GM12878 (cell line): ENCODE data around the gene SUPT3H. TPM values are rescaled to one million over a fixed set of nuclear protein-coding genes. Genes with fewer than 3 reads are reported as not detected.

Experiments
- ATAC-seq: fragments of 200-7000 bp; cut with Tn5 transposase; 3 replicates; pipeline ENCODE4 v1.9.1; 2020; ENCODE audit warnings: mild to moderate bottlenecking, moderate library complexity
- BruUV-seq: library from RNA; stranded (reverse); fragments of 400-500 nt; replicated peaks from 2 replicates; lab custom pipeline; 2021; lab: Mats Ljungman, UMichigan
- CTCF ChIA-PET: fragments of 300-600 bp; sonication (Branson Sonifier 250); formaldehyde crosslinking; extraction: SDS; loops from one replicate; lab custom pipeline; 2021; ENCODE audit warnings: inconsistent platforms; lab: Yijun Ruan, JAX
- POLR2A ChIA-PET: fragments of 350-600 bp; formaldehyde crosslinking; extraction: SDS; loops from one replicate; lab custom pipeline; 2021; ENCODE audit warnings: inconsistent platforms; lab: Charles Lee
- RAD21 ChIA-PET: fragments of 300-600 bp; sonication (Branson Sonifier 250); formaldehyde crosslinking; loops from one replicate; lab custom pipeline; 2023; ENCODE audit warnings: antibody characterized with exemption; ENCODE audit not compliant: unreplicated experiment; lab: Charles Lee
- SMC1A ChIA-PET: fragments of 300-600 bp; sonication (Branson Sonifier 250); formaldehyde crosslinking; loops from one replicate; lab custom pipeline; 2023; ENCODE audit not compliant: unreplicated experiment, uncharacterized antibody; lab: Charles Lee
- DNase-seq: peaks from one replicate; pipeline ENCODE4 v3.0.0-alpha.2; 2011; ENCODE audit warnings: low read depth, low spot score
- FAIRE-seq: peaks from 3 replicates; lab custom pipeline; 2011; peaks lifted over from hg19 to GRCh38; lab: Jason Lieb, UNC
- H2AFZ ChIP-seq: 2 replicates; pipeline ENCODE4 v1.6.0; 2011; ENCODE audit warnings: low read depth, low read length, control low read depth; ENCODE audit not compliant: control insufficient read depth
- H3K27ac ChIP-seq: 2 replicates; pipeline ENCODE4 v1.5.1; 2011; ENCODE audit warnings: control low read depth; ENCODE audit not compliant: control insufficient read depth, insufficient read depth
- H3K27me3 ChIP-seq, 2 experiments: replicated peaks in 1 of 2; 2 replicates each; pipeline versions ENCODE4 v1.6.0 to v1.6.1; 2011; ENCODE audit warnings: low read length in 1 of 2; ENCODE audit not compliant: control insufficient read depth in 2 of 2, insufficient read depth in 2 of 2
- H3K36me3 ChIP-seq, 2 experiments: 2 replicates each; pipeline ENCODE4 v1.5.1; 2011; ENCODE audit warnings: low read length in 1 of 2; ENCODE audit not compliant: control insufficient read depth in 2 of 2, insufficient read depth in 2 of 2
- H3K4me1 ChIP-seq: 2 replicates; pipeline ENCODE4 v1.6.1; 2011; ENCODE audit warnings: mild to moderate bottlenecking, low read length, moderate library complexity, mixed read lengths; ENCODE audit not compliant: control insufficient read depth, insufficient read depth
- H3K4me2 ChIP-seq: 2 replicates; pipeline ENCODE4 v1.6.0; 2011; ENCODE audit warnings: control low read depth; ENCODE audit not compliant: control insufficient read depth, insufficient read depth
- H3K4me3 ChIP-seq: fragments of 200-600 bp; sonication (generic); 2 replicates; pipeline ENCODE4 v1.5.1; 2016
- H3K79me2 ChIP-seq: 2 replicates; pipeline ENCODE4 v1.6.0; 2011; ENCODE audit warnings: low read length; ENCODE audit not compliant: control insufficient read depth, insufficient read depth
- H3K9ac ChIP-seq: 2 replicates; pipeline ENCODE4 v1.8.0; 2011; ENCODE audit warnings: low read length, control low read depth, mixed read lengths; ENCODE audit not compliant: control insufficient read depth, insufficient read depth
- H3K9me3 ChIP-seq: replicated peaks from 3 replicates; pipeline ENCODE4 v1.5.1; 2011; ENCODE audit warnings: mild to moderate bottlenecking, low read length; ENCODE audit not compliant: control insufficient read depth, insufficient read depth
- H4K20me1 ChIP-seq: 2 replicates; pipeline ENCODE4 v1.6.0; 2011; ENCODE audit not compliant: control insufficient read depth, insufficient read depth
- ASH2L ChIP-seq: fragments of 300-600, 200-600 bp; sonication (generic); IDR thresholded peaks from 2 replicates; pipeline ENCODE4 v1.6.1; 2017; ENCODE audit warnings: low read depth, mild to moderate bottlenecking, borderline replicate concordance
- CBX5 ChIP-seq: sonication (generic); IDR thresholded peaks from 2 replicates; pipeline ENCODE4 v1.6.1; 2016; ENCODE audit warnings: low read depth, moderate library complexity, mild to moderate bottlenecking, inconsistent platforms
- ESRRA ChIP-seq: IDR thresholded peaks from 2 replicates; pipeline ENCODE4 v1.6.1; 2012; ENCODE audit warnings: mild to moderate bottlenecking, low read length, improper control_type of control experiment
- GATAD2B ChIP-seq: fragments of 450-650 bp; conservative IDR thresholded peaks from 2 replicates; pipeline ENCODE4 v1.6.1; 2017; ENCODE audit warnings: low read depth, mild to moderate bottlenecking, moderate library complexity
- PAX8 ChIP-seq: fragments of 450-650 bp; IDR thresholded peaks from 2 replicates; pipeline ENCODE4 v1.6.1; 2017; ENCODE audit warnings: mild to moderate bottlenecking, moderate library complexity
- POLR2AphosphoS5 ChIP-seq: IDR thresholded peaks from 2 replicates; pipeline ENCODE4 v1.6.1; 2011; ENCODE audit warnings: mild to moderate bottlenecking, low read length, inconsistent platforms
- SUZ12 ChIP-seq: fragments of 200-600 bp; sonication (generic); IDR thresholded peaks from one replicate; pipeline ENCODE4 v1.6.1; 2018; ENCODE audit warnings: antibody characterized with exemption, mild to moderate bottlenecking; ENCODE audit not compliant: unreplicated experiment
- TCF3 ChIP-seq: IDR thresholded peaks from 2 replicates; pipeline ENCODE4 v1.6.1; 2012; ENCODE audit warnings: low read depth, mild to moderate bottlenecking, low read length, borderline replicate concordance; ENCODE audit not compliant: insufficient read depth
- ZBED1 ChIP-seq: IDR thresholded peaks from 2 replicates; pipeline ENCODE4 v1.6.1; 2016; ENCODE audit warnings: borderline replicate concordance
- ZNF274 ChIP-seq: IDR thresholded peaks from one replicate; pipeline ENCODE4 v1.8.0; 2011; ENCODE audit not compliant: insufficient read length, insufficient read depth
- WGBS: methylation state at CpG from one replicate; pipeline ENCODE4 v1.1.6; 2016; ENCODE audit warnings: low lambda C conversion rate; ENCODE audit not compliant: insufficient replicate concordance, insufficient coverage; ENCODE audit errors: missing lambda C conversion rate; 5-methylcytosine and 5-hydroxymethylcytosine counted together
- in situ Hi-C: fragments of 300-500 bp; cut with MboI; formaldehyde crosslinking; loops from 9 replicates; pipeline ENCODE4 v1.14.3; 2018; ENCODE audit warnings: mixed read lengths
- intact Hi-C: fragments of 100-400 bp; cut with micrococcal nuclease; formaldehyde crosslinking; loops from one replicate; pipeline ENCODE4 v1.14.2; 2022; ENCODE audit not compliant: unreplicated experiment
- polyA plus RNA-seq, 11 experiments: library from polyadenylated mRNA; depleted of rRNA in 4 of 11; unstranded in 6 of 11; stranded (reverse) in 5 of 11; fragments of >200 nt; fragmentation: Nextera tagmentation in 4 of 11; fragmentation: Illumina TruSeq in 1 of 11; extraction: Ambion mirVana in 4 of 11; extraction: Trizol in 1 of 11; gene quantifications; 1 replicate in 1 of 11; 2 replicates in 10 of 11; pipeline versions ENCODE4 v1.2.1 to v1.2.3, GENCODE V29; 2011 to 2016; ENCODE audit warnings: inconsistent platforms in 2 of 11, missing spikeins in 2 of 11, low read depth in 1 of 11
- total RNA-seq, 4 experiments: library from RNA; depleted of rRNA in 3 of 4; stranded (reverse); fragments of >200 nt in 3 of 4; fragmentation: Illumina TruSeq in 1 of 4; extraction: Trizol in 1 of 4; gene quantifications; 2 replicates each; pipeline versions ENCODE4 v1.2.1 to v1.2.3, GENCODE V29; 2013 to 2021
- TF ChIP-seq, protein P1 (sequence below): IDR thresholded peaks from 2 replicates; pipeline ENCODE4 v1.6.1; 2012; ENCODE audit warnings: low read depth, low read length, improper control_type of control experiment
- TF ChIP-seq, protein P2 (sequence below): fragments of 150-350 bp; IDR thresholded peaks from 2 replicates; pipeline ENCODE4 v1.6.1; 2014; ENCODE audit warnings: mild to moderate bottlenecking, low read depth, low read length
- TF ChIP-seq, protein P3 (sequence below): fragments of 450-650 bp; IDR thresholded peaks from 2 replicates; pipeline ENCODE4 v1.6.1; 2018; ENCODE audit warnings: borderline replicate concordance, mild to moderate bottlenecking; ENCODE audit not compliant: partially characterized antibody
- TF ChIP-seq, protein P4 (sequence below): IDR thresholded peaks from 2 replicates; pipeline ENCODE4 v1.6.1; 2012; ENCODE audit warnings: improper control_type of control experiment, low read depth, low read length; ENCODE audit not compliant: insufficient replicate concordance

SUPT3H gene
- total and polyA plus RNA-seq, 10 of the 15 experiments (the other 5 are each of a cell fraction or from before 2014, with no cell fraction given) = 0.51 to 3.7 (median 2.0) TPM

DNA sequence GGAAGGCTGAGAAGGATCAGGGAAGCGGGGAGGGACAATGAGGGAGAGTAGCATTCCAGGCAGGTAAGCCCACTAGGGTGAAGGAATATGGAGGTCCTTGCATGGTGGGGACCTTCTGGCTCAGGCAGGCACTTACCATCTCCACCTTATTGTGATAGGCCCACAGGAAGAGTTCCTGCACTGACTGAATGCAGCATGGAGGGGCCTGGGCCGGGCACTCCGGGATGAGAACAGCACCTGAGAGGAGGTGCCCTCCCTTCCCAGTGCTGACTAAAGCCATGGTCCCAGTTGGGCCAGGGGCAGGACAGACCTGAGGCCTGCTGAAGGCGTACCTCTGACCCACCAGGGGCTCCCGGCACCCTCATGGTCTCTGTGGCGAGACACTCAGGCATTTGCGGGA, 597.6 kb downstream of the SUPT3H start:
- ChIA-PET RAD21 (no interaction called here), CTCF (interaction anchor here (1.1 to 1.6 kb wide), 5 partner anchors 13 to 126 kb away, joined by 3 to 4 read pairs (median 3); no protein-coding TSS in a partner anchor), SMC1A (interaction anchor here (0.7 to 3.1 kb wide), 9 partner anchors 8 to 1142 kb away, joined by 3 to 15 read pairs (median 4); no protein-coding TSS in a partner anchor), POLR2A (no interaction called here)
- Histone ChIP-seq H3K4me1 (peaks cover 15% of the 10 kb centered on the region), H3K4me2 (no peak overlapping the region), H3K9ac (no peak overlapping the region), H3K36me3 (no peaks in the 10 kb centered on the region), H3K9me3 (peaks cover 6% of the 10 kb centered on the region; the same call in 2 of the 3 replicates), H3K27ac (no peak overlapping the region), H3K4me3 (no peak overlapping the region), H3K79me2 (no peaks in the 10 kb centered on the region), H4K20me1 (no peaks in the 10 kb centered on the region), H2AFZ (no peak overlapping the region), H3K27me3 (no peaks in the 10 kb centered on the region)
- DNase-seq (no peak), FAIRE-seq (no peak), ATAC-seq (no peak)
- no TSS peak for BruUV-seq
- in situ Hi-C loops = no loop called here
- 68% methylated on average over 7 of the region's 7 CpGs for WGBS
- intact Hi-C loops = no loop called here
- TF ChIP-seq PAX8 (no peak), SUZ12 (no peak), ASH2L (no peak), ESRRA (no peak), CBX5 (no peak), TCF3 (no peak), GATAD2B (no peak), ZBED1 (no peak), POLR2AphosphoS5 (no peak), ZNF274 (no peak)
- TF ChIP-seq, protein P1, sequence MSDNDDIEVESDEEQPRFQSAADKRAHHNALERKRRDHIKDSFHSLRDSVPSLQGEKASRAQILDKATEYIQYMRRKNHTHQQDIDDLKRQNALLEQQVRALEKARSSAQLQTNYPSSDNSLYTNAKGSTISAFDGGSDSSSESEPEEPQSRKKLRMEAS = no peak
- TF ChIP-seq, protein P2, sequence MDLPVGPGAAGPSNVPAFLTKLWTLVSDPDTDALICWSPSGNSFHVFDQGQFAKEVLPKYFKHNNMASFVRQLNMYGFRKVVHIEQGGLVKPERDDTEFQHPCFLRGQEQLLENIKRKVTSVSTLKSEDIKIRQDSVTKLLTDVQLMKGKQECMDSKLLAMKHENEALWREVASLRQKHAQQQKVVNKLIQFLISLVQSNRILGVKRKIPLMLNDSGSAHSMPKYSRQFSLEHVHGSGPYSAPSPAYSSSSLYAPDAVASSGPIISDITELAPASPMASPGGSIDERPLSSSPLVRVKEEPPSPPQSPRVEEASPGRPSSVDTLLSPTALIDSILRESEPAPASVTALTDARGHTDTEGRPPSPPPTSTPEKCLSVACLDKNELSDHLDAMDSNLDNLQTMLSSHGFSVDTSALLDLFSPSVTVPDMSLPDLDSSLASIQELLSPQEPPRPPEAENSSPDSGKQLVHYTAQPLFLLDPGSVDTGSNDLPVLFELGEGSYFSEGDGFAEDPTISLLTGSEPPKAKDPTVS = no peak
- TF ChIP-seq, protein P3, sequence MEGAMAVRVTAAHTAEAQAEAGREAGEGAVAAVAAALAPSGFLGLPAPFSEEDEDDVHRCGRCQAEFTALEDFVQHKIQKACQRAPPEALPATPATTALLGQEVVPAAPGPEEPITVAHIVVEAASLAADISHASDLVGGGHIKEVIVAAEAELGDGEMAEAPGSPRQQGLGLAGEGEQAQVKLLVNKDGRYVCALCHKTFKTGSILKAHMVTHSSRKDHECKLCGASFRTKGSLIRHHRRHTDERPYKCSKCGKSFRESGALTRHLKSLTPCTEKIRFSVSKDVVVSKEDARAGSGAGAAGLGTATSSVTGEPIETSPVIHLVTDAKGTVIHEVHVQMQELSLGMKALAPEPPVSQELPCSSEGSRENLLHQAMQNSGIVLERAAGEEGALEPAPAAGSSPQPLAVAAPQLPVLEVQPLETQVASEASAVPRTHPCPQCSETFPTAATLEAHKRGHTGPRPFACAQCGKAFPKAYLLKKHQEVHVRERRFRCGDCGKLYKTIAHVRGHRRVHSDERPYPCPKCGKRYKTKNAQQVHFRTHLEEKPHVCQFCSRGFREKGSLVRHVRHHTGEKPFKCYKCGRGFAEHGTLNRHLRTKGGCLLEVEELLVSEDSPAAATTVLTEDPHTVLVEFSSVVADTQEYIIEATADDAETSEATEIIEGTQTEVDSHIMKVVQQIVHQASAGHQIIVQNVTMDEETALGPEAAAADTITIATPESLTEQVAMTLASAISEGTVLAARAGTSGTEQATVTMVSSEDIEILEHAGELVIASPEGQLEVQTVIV = no peak
- TF ChIP-seq, protein P4, sequence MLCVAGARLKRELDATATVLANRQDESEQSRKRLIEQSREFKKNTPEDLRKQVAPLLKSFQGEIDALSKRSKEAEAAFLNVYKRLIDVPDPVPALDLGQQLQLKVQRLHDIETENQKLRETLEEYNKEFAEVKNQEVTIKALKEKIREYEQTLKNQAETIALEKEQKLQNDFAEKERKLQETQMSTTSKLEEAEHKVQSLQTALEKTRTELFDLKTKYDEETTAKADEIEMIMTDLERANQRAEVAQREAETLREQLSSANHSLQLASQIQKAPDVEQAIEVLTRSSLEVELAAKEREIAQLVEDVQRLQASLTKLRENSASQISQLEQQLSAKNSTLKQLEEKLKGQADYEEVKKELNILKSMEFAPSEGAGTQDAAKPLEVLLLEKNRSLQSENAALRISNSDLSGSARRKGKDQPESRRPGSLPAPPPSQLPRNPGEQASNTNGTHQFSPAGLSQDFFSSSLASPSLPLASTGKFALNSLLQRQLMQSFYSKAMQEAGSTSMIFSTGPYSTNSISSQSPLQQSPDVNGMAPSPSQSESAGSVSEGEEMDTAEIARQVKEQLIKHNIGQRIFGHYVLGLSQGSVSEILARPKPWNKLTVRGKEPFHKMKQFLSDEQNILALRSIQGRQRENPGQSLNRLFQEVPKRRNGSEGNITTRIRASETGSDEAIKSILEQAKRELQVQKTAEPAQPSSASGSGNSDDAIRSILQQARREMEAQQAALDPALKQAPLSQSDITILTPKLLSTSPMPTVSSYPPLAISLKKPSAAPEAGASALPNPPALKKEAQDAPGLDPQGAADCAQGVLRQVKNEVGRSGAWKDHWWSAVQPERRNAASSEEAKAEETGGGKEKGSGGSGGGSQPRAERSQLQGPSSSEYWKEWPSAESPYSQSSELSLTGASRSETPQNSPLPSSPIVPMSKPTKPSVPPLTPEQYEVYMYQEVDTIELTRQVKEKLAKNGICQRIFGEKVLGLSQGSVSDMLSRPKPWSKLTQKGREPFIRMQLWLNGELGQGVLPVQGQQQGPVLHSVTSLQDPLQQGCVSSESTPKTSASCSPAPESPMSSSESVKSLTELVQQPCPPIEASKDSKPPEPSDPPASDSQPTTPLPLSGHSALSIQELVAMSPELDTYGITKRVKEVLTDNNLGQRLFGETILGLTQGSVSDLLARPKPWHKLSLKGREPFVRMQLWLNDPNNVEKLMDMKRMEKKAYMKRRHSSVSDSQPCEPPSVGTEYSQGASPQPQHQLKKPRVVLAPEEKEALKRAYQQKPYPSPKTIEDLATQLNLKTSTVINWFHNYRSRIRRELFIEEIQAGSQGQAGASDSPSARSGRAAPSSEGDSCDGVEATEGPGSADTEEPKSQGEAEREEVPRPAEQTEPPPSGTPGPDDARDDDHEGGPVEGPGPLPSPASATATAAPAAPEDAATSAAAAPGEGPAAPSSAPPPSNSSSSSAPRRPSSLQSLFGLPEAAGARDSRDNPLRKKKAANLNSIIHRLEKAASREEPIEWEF = no peak
